Sigmoid colon (tissue), 7 donors: Measurements from ENCODE around the gene TIPIN. TPM values are rescaled to one million over a fixed set of nuclear protein-coding genes. Genes with fewer than 3 reads are reported as not detected.

Experiments used
- DNase-seq: peaks from one replicate; pipeline ENCODE4 v3.0.0-alpha.2; 2019
- H3K27ac ChIP-seq, 4 donors: fragments of 200-600 bp; sonication (generic); one replicate each; pipeline ENCODE4 v1.5.1; 2016 to 2019; ENCODE audit warnings: mild to moderate bottlenecking in 1 of 4
- H3K27me3 ChIP-seq, 3 donors: fragments of 200-600 bp; sonication (generic); one replicate each; pipeline ENCODE4 v1.5.1; 2019; ENCODE audit warnings: mild to moderate bottlenecking in 1 of 3
- H3K36me3 ChIP-seq, 4 donors: fragments of 200-600 bp; sonication (generic); one replicate each; pipeline ENCODE4 v1.5.1; 2016 to 2019
- H3K4me1 ChIP-seq, 4 donors: fragments of 200-600 bp; sonication (generic); one replicate each; pipeline ENCODE4 v1.5.1; 2017 to 2019
- H3K4me3 ChIP-seq, 4 donors: fragments of 200-600 bp; sonication (generic); one replicate each; pipeline ENCODE4 v1.5.1; 2017 to 2019; ENCODE audit warnings: mild to moderate bottlenecking in 2 of 4, moderate library complexity in 1 of 4
- H3K9me3 ChIP-seq, 4 donors: fragments of 200-600 bp in 3 of 4; sonication (generic) in 3 of 4; one replicate each; pipeline versions ENCODE4 v1.5.1 to v1.6.1; 2013 to 2019
- EP300 ChIP-seq, 4 donors: sonication (generic); formaldehyde crosslinking; IDR thresholded peaks; one replicate each; pipeline ENCODE4 v1.6.1; 2017; ENCODE audit warnings: antibody characterized with exemption in 4 of 4
- POLR2A ChIP-seq, 2 donors: fragments of 450-650 bp; IDR thresholded peaks; one replicate each; pipeline ENCODE4 v1.6.1; 2016; ENCODE audit warnings: antibody characterized with exemption in 2 of 2, mild to moderate bottlenecking in 2 of 2, moderate library complexity in 2 of 2
- POLR2AphosphoS5 ChIP-seq, 4 donors: sonication (generic); formaldehyde crosslinking; IDR thresholded peaks; one replicate each; pipeline ENCODE4 v1.6.1; 2017; ENCODE audit warnings: antibody characterized with exemption in 4 of 4
- WGBS, 2 donors: extraction: QIAGEN DNeasy Blood & Tissue Kit; methylation state at CpG; one replicate each; pipeline ENCODE4 v1.1.7; 2013; 5-methylcytosine and 5-hydroxymethylcytosine counted together
- intact Hi-C: fragments of 100-400 bp; cut with DNase I; formaldehyde crosslinking; loops from one replicate; pipeline ENCODE4 v1.15.1; 2023
- polyA plus RNA-seq, 3 donors: library from polyadenylated mRNA; stranded (reverse); fragments of 200-250 nt; gene quantifications; one replicate each; pipeline ENCODE4 v1.2.3, GENCODE V29; 2013
- total RNA-seq, 4 donors: library from RNA; depleted of rRNA; stranded (reverse); fragments of >200 nt; gene quantifications; one replicate each; pipeline ENCODE4 v1.1.0, GENCODE V29; 2016
- TF ChIP-seq, protein P1 (sequence below), 4 experiments: fragments of 450-650 bp in 3 of 4; fragments of 200-600 bp in 1 of 4; IDR thresholded peaks; one replicate each; pipeline ENCODE4 v1.5.1; 2016 to 2019; ENCODE audit warnings: antibody characterized with exemption in 4 of 4, mild to moderate bottlenecking in 3 of 4, moderate library complexity in 2 of 4
- donor health status: healthy with polysubstance abuse.
- donor health status: Bipolar disorder and iron deficiency.
- donor health status: healthy.

TIPIN gene
- total and polyA plus RNA-seq, 7 donors: 1.9 to 10.3 (median 5.6) TPM

DNA sequence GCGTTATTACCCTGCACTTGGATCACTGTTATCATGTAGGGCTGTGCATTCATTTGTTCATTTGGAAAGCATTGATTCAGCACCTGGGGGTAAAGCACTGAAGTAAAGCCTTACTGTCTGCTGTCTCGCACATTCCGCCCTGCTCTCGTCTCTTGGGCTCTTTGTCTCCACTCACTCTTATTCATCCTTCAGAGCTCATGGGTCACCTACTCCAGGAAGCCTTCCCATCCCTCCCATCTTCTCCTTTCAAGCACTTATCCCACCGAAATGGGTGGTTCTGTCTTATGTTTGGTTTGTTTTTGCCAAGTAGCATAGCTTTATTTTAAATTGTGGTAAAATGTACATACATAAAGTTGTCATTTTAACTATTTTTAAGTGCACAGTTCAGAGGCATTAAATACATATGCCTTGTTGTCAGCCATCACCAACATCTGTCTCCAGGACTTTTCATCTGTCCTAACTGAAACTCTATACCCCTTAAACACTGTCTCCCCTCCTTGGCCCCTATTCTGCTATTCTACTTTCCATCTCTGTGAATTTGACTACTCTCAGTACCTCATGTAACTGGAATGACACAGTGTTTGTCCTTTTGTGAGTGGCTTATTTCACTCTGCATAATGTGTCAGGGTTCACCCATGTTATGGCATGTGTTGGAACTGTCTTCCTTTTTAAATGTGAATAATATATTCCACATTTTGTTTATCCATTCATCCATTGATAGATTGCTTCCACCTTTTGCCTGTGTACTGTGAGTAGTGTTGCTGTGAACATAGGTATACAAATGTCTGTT lies 53.8 kb downstream of the TIPIN start:
- WGBS, 2 donors: 90 to 93% methylated on average over 5 of the region's 5 CpGs
- H3K27me3 ChIP-seq: no peaks in the 10 kb centered on the region
- no peak for DNase-seq
- intact Hi-C loops: no loop called here
- H3K36me3 ChIP-seq: peaks cover 0 to 34% (median 0%) of the 10 kb centered on the region in 4 donors
- no peaks in the 10 kb centered on the region for H3K9me3 ChIP-seq
- no peak for TF ChIP-seq POLR2AphosphoS5 (IDR thresholded peaks at IDR 0.05)
- no peak for TF ChIP-seq POLR2A (IDR thresholded peaks at IDR 0.05)
- TF ChIP-seq, protein P1, sequence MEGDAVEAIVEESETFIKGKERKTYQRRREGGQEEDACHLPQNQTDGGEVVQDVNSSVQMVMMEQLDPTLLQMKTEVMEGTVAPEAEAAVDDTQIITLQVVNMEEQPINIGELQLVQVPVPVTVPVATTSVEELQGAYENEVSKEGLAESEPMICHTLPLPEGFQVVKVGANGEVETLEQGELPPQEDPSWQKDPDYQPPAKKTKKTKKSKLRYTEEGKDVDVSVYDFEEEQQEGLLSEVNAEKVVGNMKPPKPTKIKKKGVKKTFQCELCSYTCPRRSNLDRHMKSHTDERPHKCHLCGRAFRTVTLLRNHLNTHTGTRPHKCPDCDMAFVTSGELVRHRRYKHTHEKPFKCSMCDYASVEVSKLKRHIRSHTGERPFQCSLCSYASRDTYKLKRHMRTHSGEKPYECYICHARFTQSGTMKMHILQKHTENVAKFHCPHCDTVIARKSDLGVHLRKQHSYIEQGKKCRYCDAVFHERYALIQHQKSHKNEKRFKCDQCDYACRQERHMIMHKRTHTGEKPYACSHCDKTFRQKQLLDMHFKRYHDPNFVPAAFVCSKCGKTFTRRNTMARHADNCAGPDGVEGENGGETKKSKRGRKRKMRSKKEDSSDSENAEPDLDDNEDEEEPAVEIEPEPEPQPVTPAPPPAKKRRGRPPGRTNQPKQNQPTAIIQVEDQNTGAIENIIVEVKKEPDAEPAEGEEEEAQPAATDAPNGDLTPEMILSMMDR (IDR thresholded peaks at IDR 0.05): no peak
- no peak for TF ChIP-seq EP300 (IDR thresholded peaks at IDR 0.05)
- no peak overlapping the region for H3K27ac ChIP-seq
- H3K4me3 ChIP-seq: no peak overlapping the region
- no peaks in the 10 kb centered on the region for H3K4me1 ChIP-seq

DNA sequence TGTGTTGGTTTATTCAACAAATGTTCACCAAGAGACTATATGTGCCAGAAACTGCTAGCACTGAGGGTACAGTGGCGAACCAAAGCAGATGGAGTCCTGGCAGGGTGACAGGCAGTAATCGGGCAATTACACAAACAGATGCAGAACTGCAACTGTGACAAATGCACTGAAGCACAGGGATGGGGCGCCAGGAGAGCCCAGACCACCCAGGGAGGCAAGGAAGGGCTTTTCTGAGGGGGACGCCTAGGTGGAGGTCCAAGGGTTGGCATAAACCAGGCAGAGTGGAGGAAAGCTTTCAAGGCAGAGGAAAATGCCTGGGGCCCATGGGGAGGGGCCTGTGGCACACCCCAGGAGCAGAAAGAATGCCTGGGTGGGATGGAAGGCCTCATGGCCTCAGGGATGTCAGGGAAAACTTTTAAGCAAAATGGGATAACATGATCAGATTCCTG lies 57.7 kb downstream of the TIPIN start:
- TF ChIP-seq, protein P1 (IDR thresholded peaks at IDR 0.05): no peak
- TF ChIP-seq POLR2AphosphoS5 (IDR thresholded peaks at IDR 0.05) (no peak), EP300 (IDR thresholded peaks at IDR 0.05) (no peak), POLR2A (IDR thresholded peaks at IDR 0.05) (no peak)
- Histone ChIP-seq H3K4me1 (peaks cover 0 to 22% (median 16%) of the 10 kb centered on the region in 4 donors), H3K27ac (no peak overlapping the region), H3K4me3 (no peak overlapping the region), H3K9me3 (no peaks in the 10 kb centered on the region), H3K27me3 (no peaks in the 10 kb centered on the region), H3K36me3 (peaks cover 0 to 11% (median 0%) of the 10 kb centered on the region in 4 donors)
- intact Hi-C loops: no loop called here
- 80 to 82% methylated on average over 4 of the region's 4 CpGs for WGBS, 2 donors
- no peak for DNase-seq

DNA sequence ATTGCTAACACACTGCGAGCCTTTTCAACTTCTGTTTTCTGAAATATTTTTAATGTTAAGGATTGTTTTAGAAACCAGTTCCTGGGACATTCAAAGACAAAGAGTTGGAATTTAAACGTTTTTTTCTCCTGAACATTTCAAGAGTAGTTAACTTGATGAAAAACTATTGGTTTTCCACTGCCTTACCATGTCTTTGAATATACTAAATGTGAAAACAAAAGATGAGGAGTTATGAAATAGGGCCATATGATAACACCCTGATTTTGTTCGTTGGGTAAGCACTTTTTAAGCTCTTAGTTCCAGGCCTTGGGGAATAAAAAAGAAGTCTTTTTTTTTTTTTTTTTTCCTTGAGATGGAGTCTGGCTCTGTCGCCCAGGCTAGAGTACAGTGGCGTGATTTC lies 60.3 kb downstream of the TIPIN start:
- H3K9me3 ChIP-seq: no peaks in the 10 kb centered on the region
- whole genome bisulfite sequencing, 2 donors: 79 to 82% methylated on average over 5 of the region's 5 CpGs
- H3K27me3 ChIP-seq: no peaks in the 10 kb centered on the region
- no peak for DNase-seq
- intact Hi-C loops: no loop called here
- H3K36me3 ChIP-seq: peaks cover 0 to 6% (median 0%) of the 10 kb centered on the region in 4 donors
- H3K4me1 ChIP-seq: peaks cover 0 to 40% (median 30%) of the 10 kb centered on the region in 4 donors
- TF ChIP-seq, protein P1 (IDR thresholded peaks at IDR 0.05): no peak
- no peak for TF ChIP-seq POLR2AphosphoS5 (IDR thresholded peaks at IDR 0.05)
- TF ChIP-seq EP300 (IDR thresholded peaks at IDR 0.05): no peak
- no peak for TF ChIP-seq POLR2A (IDR thresholded peaks at IDR 0.05)
- H3K27ac ChIP-seq: no peak overlapping the region
- no peak overlapping the region for H3K4me3 ChIP-seq

DNA sequence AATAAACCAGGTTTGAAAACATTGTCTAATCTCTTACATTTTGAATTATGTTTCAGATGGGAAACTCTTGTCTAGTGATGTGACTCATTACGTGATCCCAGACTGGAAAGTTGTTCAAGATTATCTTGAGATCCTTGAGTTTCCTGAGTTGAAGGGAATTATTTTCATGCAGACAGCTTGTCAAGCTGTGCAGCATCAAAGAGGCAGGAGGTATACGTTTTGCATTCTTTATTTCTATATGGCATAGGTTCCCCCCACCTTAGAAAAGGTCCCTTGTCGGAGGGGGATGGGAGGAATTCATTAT lies 61.6 kb downstream of the TIPIN start:
- no peaks in the 10 kb centered on the region for H3K27me3 ChIP-seq
- 28 to 50% methylated on average over 3 of the region's 3 CpGs for WGBS, 2 donors
- H3K9me3 ChIP-seq: no peaks in the 10 kb centered on the region
- DNase-seq: no peak
- TF ChIP-seq, protein P1 (IDR thresholded peaks at IDR 0.05): no peak
- TF ChIP-seq POLR2AphosphoS5 (IDR thresholded peaks at IDR 0.05): peak in 2 of 4 donors; percentile 20 to 38
- no peak for TF ChIP-seq EP300 (IDR thresholded peaks at IDR 0.05)
- TF ChIP-seq POLR2A (IDR thresholded peaks at IDR 0.05): no peak
- peaks cover 0 to 42% (median 30%) of the 10 kb centered on the region in 4 donors for H3K4me1 ChIP-seq
- H3K4me3 ChIP-seq: peak overlapping the region in 3 of 4 donors; percentile 74 to 79 (median 78)
- no peaks in the 10 kb centered on the region for H3K36me3 ChIP-seq
- peak overlapping the region; percentile 88 to 94 (median 92) for H3K27ac ChIP-seq
- intact Hi-C loops: loop anchor here (5.0 kb wide), 1 partner anchor 658 kb away; no protein-coding TSS in a partner anchor
